AG09319 (cell line): ENCODE results near the gene DMAC2.

Experiments
- DNase-seq: peaks from one replicate; pipeline ENCODE4 v3.0.0-alpha.2; 2010; ENCODE audit warnings: low read depth; ENCODE audit errors: extremely low read depth
- CTCF ChIP-seq: IDR thresholded peaks from 2 replicates; pipeline ENCODE4 v1.5.1; 2011; ENCODE audit warnings: low read depth, mild to moderate bottlenecking, inconsistent platforms, low read length, moderate library complexity

DMAC2 gene

DNA sequence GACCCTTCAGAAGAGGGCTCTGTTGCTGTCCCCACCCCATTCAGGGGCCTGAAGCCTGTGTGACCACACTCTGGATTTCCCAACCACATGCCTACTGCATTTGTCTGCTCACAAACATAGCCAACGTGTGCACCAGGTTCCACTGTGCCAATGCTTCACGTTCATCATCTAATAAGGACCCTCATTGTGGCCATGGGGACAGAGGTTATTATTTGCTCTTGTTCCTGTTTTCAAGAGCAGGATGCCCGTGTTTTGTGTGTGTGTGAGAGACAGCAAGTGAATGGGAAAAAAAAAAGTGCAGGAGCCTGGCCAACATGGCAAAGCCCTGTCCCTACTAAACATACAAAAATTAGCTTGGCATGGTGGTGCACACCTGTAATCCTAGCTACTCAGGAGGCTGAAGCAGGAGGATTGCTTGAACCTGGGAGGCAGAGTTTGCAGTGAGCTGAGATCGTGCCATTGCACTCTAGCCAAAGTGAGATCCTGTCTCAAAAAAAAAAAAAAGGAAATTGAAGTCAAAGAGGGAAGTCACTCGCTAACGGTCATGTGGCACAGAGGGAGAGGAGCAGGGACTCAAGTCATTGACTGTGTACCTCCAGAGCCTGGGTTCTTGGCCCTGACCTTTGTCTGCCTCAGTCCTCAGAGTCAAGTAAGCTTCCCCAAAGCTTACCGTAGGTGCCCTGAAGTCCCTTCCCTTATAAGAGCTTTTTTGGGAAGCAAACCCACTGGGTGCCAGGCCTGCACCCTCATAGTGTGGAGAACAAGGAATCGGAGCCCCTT is 19.4 kb downstream of the DMAC2 start:
- TF ChIP-seq CTCF = no peak
- no peak for DNase-seq

DNA sequence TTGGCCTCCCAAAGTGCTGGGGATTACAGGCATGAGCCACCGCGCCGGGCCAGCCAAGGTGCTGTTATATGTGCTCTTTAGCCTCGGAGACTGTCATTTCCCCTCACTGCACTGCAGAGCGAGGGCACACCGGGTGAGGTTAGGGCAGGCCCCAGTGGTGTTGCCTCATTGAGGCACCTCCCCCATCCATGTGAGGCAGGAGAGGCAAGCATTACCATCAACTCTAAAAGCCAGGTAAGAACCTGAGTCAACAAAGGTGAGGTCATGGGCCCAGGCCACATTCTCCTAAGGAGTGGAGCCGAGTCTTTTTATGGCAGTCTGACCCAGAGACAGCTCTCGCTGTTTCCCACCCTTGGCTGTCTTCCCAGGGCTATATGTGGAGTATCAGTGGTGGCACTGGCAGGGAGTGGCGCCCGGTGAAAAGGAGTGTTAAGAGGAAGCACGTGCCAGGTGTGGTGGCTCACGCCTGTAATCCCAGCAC is 23.5 kb downstream of the DMAC2 start:
- TF ChIP-seq CTCF = no peak
- no peak for DNase-seq

DNA sequence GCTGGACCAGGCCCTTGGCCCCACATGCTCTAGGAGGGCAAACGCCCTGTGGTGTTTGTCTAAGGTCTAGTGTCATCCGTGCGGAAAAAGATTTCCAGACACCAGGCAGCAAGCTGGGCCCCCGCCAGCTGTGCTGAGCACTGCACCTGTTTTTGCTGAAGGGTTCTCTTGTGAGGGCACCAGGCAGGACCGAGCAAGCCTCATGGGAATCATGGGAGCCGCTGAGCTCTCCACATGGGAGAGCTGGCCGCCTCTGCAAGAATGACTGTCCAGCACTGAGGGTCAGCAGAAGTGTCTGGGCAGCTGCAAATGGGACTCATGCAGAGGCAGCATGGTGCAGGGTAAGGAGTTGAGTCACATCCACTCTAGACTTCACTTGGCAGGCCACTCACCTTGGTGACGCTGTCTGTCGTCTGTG is 24.5 kb downstream of the DMAC2 start:
- TF ChIP-seq CTCF = no peak
- no peak for DNase-seq

DNA sequence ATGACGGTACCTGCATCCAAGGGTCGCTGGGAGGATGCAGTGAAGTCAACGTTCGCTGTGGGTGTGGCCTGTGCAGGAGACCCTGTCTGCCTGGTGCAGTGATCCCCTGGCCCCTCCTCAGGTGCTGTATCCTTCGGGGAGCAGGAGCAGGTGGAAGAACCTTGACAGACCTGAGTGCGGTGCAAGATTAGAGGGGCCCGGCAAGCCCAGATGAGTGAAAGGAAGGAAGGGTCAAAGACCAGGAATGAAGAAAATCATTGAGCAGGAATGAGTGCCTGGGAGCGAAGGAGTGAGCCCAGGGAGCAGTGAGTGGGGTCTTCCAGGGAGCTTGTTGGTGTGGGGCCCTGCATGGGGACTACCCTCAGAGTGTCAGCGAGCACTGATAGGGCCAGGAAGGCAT is 25.3 kb downstream of the DMAC2 start:
- no peak for TF ChIP-seq CTCF
- no peak for DNase-seq

DNA sequence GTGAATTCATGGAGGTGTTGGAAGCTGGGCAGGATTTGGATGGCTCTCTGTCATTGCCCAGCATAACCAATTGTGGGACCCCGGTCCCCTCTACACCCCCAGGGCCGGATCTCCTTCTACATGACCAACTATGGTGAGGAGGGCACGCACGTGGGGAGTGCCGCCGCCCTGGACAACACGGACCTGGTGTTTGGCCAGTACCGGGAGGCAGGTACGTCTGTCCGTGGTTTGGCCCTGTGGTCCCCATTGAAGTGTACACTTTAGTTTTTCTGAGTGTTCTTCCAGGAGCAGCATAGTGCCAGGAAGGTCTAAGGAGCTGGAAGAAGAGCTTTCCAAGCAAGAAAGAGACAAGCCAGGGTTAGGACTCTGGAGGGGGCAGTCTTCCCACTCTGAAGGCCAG is 25.8 kb downstream of the DMAC2 start:
- no peak for TF ChIP-seq CTCF
- no peak for DNase-seq

- TF ChIP-seq CTCF = no peak
- no peak for DNase-seq
Measured at GRCh38 chr19:41412953-41413352, 26.8 kb downstream of the DMAC2 start.

DNA sequence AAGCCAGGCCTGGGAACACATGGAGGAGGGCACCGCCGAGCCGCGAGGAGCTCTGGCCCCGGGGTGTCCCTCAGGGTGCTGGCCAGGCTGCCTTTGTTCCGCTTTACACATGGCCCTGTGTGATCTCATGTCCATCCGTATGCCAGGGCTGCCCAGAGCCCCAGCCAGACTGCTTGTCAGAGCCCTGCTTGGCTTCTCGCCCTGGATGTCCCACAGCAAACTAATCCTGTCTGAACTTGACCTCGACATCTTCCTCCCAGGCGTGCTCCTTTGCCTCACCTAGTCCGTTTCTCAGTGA is 27.8 kb downstream of the DMAC2 start:
- TF ChIP-seq CTCF = no peak
- DNase-seq = no peak
